K562 (cell line): ENCODE measurements around the gene GMDS. TPM values are rescaled to one million over a fixed set of nuclear protein-coding genes. Genes with fewer than 3 reads are reported as not detected.
A peak's percentile ranks its signal among the peaks of the same experiment; 100 is the strongest.

Source experiments
- ATAC-seq: fragments of 200-7000 bp; cut with Tn5 transposase; 3 replicates; pipeline ENCODE4 v1.9.1; 2020; ENCODE audit warnings: moderate library complexity
- BruUV-seq: library from RNA; stranded (reverse); fragments of 400-500 nt; replicated peaks from 2 replicates; lab custom pipeline; 2021; lab: Mats Ljungman, UMichigan
- CTCF ChIA-PET: fragments of 300-600 bp; formaldehyde crosslinking; extraction: SDS; loops from one replicate; lab custom pipeline; 2021; ENCODE audit warnings: low intra/inter-chr PET ratio; lab: Yijun Ruan, JAX
- POLR2A ChIA-PET: fragments of 300-600, 350-650 bp; sonication (Branson Sonifier 250); formaldehyde crosslinking; extraction: SDS; loops from one replicate; lab custom pipeline; 2021; ENCODE audit warnings: antibody characterized with exemption, inconsistent platforms; lab: Yijun Ruan, JAX
- DNase-seq, 4 experiments: peaks; one replicate each; pipeline versions ENCODE4 v3.0.0 to v3.0.0-alpha.2; 2011 to 2018; ENCODE audit warnings: low spot score in 3 of 4, mixed read lengths in 3 of 4; ENCODE audit errors: extremely low read depth in 1 of 4
- FAIRE-seq: peaks from 2 replicates; lab custom pipeline; 2011; peaks lifted over from hg19 to GRCh38; lab: Jason Lieb, UNC
- H2AFZ ChIP-seq: 2 replicates; pipeline ENCODE4 v1.6.0; 2011; ENCODE audit warnings: low read depth, low read length, control low read depth, inconsistent platforms
- H3K27ac ChIP-seq: fragments of 200-600 bp; 3 replicates; pipeline ENCODE4 v1.8.0; 2011; ENCODE audit warnings: low read depth, mild to moderate bottlenecking, control low read depth, inconsistent platforms, low read length, moderate library complexity, mixed read lengths; ENCODE audit errors: extremely low read depth
- H3K27me3 ChIP-seq, 2 experiments: fragments of 300-600 bp in 1 of 2; 2 replicates in 1 of 2; 3 replicates in 1 of 2; pipeline versions ENCODE4 v1.6.0 to v1.8.0; 2011; ENCODE audit warnings: inconsistent platforms in 2 of 2, low read length in 2 of 2, mild to moderate bottlenecking in 1 of 2, mixed read lengths in 1 of 2, moderate library complexity in 1 of 2; ENCODE audit not compliant: control insufficient read depth in 2 of 2, insufficient read depth in 2 of 2
- H3K36me3 ChIP-seq: fragments of 300-600 bp; 3 replicates; pipeline ENCODE4 v1.8.0; 2011; ENCODE audit warnings: mild to moderate bottlenecking, low read length, inconsistent platforms; ENCODE audit not compliant: control insufficient read depth, insufficient read depth
- H3K4me1 ChIP-seq, 2 experiments: fragments of 200-600 bp in 1 of 2; replicated peaks in 1 of 2; 2 replicates in 1 of 2; 3 replicates in 1 of 2; pipeline versions ENCODE4 v1.5.1 to v1.8.0; 2011; ENCODE audit warnings: inconsistent platforms in 2 of 2, low read length in 2 of 2, mild to moderate bottlenecking in 1 of 2, mixed read lengths in 1 of 2, moderate library complexity in 1 of 2; ENCODE audit not compliant: control insufficient read depth in 2 of 2, insufficient read depth in 2 of 2
- H3K4me2 ChIP-seq: 2 replicates; pipeline ENCODE4 v1.6.1; 2011; ENCODE audit warnings: low read length, control low read depth, inconsistent platforms, mixed read lengths; ENCODE audit not compliant: insufficient read depth
- H3K4me3 ChIP-seq: fragments of 200-600 bp; sonication (generic), shearing (Covaris generic); 2 replicates; pipeline ENCODE4 v1.5.1; 2016; ENCODE audit warnings: control low read depth, inconsistent platforms
- H3K79me2 ChIP-seq: fragments of 200-600 bp; 3 replicates; pipeline ENCODE4 v1.8.0; 2011; ENCODE audit warnings: low read length, inconsistent platforms; ENCODE audit not compliant: control insufficient read depth, insufficient read depth
- H3K9ac ChIP-seq, 2 experiments: 2 replicates each; pipeline versions ENCODE4 v1.6.0 to v1.6.1; 2011; ENCODE audit warnings: low read depth in 2 of 2, low read length in 2 of 2, control low read depth in 1 of 2, inconsistent platforms in 1 of 2, mild to moderate bottlenecking in 1 of 2, mixed read lengths in 1 of 2; ENCODE audit not compliant: insufficient read depth in 1 of 2
- H3K9me1 ChIP-seq: one replicate; pipeline ENCODE4 v1.6.0; 2011; ENCODE audit warnings: inconsistent platforms, mild to moderate bottlenecking, low read length, moderate library complexity; ENCODE audit not compliant: control insufficient read depth, insufficient read depth
- H3K9me3 ChIP-seq: replicated peaks from 2 replicates; pipeline ENCODE4 v1.5.1; 2011; ENCODE audit warnings: low read depth, low read length, inconsistent platforms; ENCODE audit not compliant: control insufficient read depth, insufficient read depth
- H4K20me1 ChIP-seq: replicated peaks from 2 replicates; pipeline ENCODE4 v1.6.1; 2011; ENCODE audit warnings: low read length, inconsistent platforms, mixed read lengths; ENCODE audit not compliant: control insufficient read depth, insufficient read depth
- CEBPB ChIP-seq: fragments of 450-650 bp; IDR thresholded peaks from 2 replicates; pipeline ENCODE4 v1.6.1; 2016; ENCODE audit warnings: missing genetic modification characterization, missing compliant biosample characterization
- CEBPG ChIP-seq, 3 experiments: fragments of 200-800 bp in 1 of 3; sonication (Bioruptor generic) in 1 of 3; sonication (generic) in 1 of 3; formaldehyde crosslinking in 1 of 3; IDR thresholded peaks in 2 of 3; conservative IDR thresholded peaks in 1 of 3; 2 replicates each; pipeline versions ENCODE4 v1.6.1 to v1.8.0; 2016 to 2022; ENCODE audit warnings: missing compliant biosample characterization in 2 of 3, missing genetic modification characterization in 2 of 3, mild to moderate bottlenecking in 1 of 3, missing genetic modification reagents in 1 of 3
- ZBTB34 ChIP-seq: fragments of 250-450 bp; sonication (Bioruptor Pico); IDR thresholded peaks from 2 replicates; pipeline ENCODE4 v1.8.0; 2021; ENCODE audit warnings: mild to moderate bottlenecking, moderate library complexity
- ZNF146 ChIP-seq: IDR thresholded peaks from one replicate; pipeline ENCODE4 v1.6.1; 2018; ENCODE audit warnings: missing compliant biosample characterization; ENCODE audit not compliant: unreplicated experiment
- WGBS: fragments of 100-300 bp; shearing (Covaris generic); methylation state at CpG from one replicate; pipeline ENCODE4 v1.1.6; 2016; ENCODE audit warnings: low coverage, mixed read lengths; ENCODE audit not compliant: insufficient coverage; ENCODE audit errors: missing lambda C conversion rate; 5-methylcytosine and 5-hydroxymethylcytosine counted together
- in situ Hi-C: fragments of 300-500 bp; cut with MboI; formaldehyde crosslinking; loops from 4 replicates; pipeline ENCODE4 v1.15.0; 2018; ENCODE audit warnings: inconsistent platforms, mixed read lengths
- intact Hi-C: fragments of 100-400 bp; cut with micrococcal nuclease; formaldehyde crosslinking; loops from 2 replicates; pipeline ENCODE4 v1.14.2; 2022
- polyA plus RNA-seq, 8 experiments: library from polyadenylated mRNA; depleted of rRNA in 4 of 8; stranded (reverse) in 5 of 8; unstranded in 3 of 8; fragments of >200 nt; fragmentation: Nextera tagmentation in 2 of 8; fragmentation: Illumina TruSeq in 1 of 8; extraction: Ambion mirVana in 2 of 8; extraction: Trizol in 1 of 8; gene quantifications; 2 replicates each; pipeline versions ENCODE4 v1.2.1 to v1.2.3, GENCODE V29; 2011 to 2014; ENCODE audit warnings: inconsistent platforms in 1 of 8, missing spikeins in 1 of 8
- total RNA-seq, 7 experiments: library from RNA; depleted of rRNA in 6 of 7; stranded (reverse); fragments of >200 nt in 6 of 7; fragmentation: Illumina TruSeq in 2 of 7; extraction: Trizol in 2 of 7; gene quantifications; 2 replicates each; pipeline versions ENCODE4 v1.2.1 to v1.2.3, GENCODE V29; 2011 to 2021; ENCODE audit warnings: low replicate concordance in 1 of 7

GMDS gene
- total and polyA plus RNA-seq, 9 of the 15 experiments (the other 6 are each of a cell fraction or from before 2014, with no cell fraction given) = 0.48 to 31.8 (median 13.4) TPM

- Histone ChIP-seq H2AFZ (no peak overlapping the region), H3K4me1 (no peaks in the 10 kb centered on the region), H3K27ac (no peak overlapping the region), H3K79me2 (no peaks in the 10 kb centered on the region), H3K27me3 (peaks cover 0 to 7% of the 10 kb centered on the region in 2 experiments; a peak in 1 of 5 replicates), H3K9me3 (no peaks in the 10 kb centered on the region), H3K4me3 (no peak overlapping the region), H3K36me3 (no peaks in the 10 kb centered on the region), H3K9me1 (no peaks in the 10 kb centered on the region), H3K4me2 (no peak overlapping the region), H3K9ac (no peak overlapping the region), H4K20me1 (no peaks in the 10 kb centered on the region)
- in situ Hi-C loops (no loop called here), intact Hi-C loops (no loop called here)
- ChIA-PET CTCF (no interaction called here), POLR2A (interaction anchor here (0.6 kb wide), 1 partner anchor 172 kb away, joined by 3 read pairs; no protein-coding TSS in a partner anchor)
- 33% methylated on average over 2 of the region's 2 CpGs for WGBS
- TF ChIP-seq ZBTB34 (CRISPR knock-in tag) = no peak
- TF ChIP-seq ZNF146 (CRISPR knock-in tag) = no peak
- TF ChIP-seq CEBPB (tag) = peak; percentile 25; the same call in 1 of the 2 replicates
- no peak for TF ChIP-seq CEBPG (CRISPR knock-in tag; IDR thresholded peaks at IDR 0.05)
- TF ChIP-seq CEBPG (tag; conservative IDR thresholded peaks at IDR 0.05 in 1 of 2, IDR thresholded peaks at IDR 0.05 in 1 of 2) = peak; percentile 27 to 66
- FAIRE-seq (no peak), DNase-seq (no peak), ATAC-seq (no peak)
- no TSS peak for BruUV-seq
Observed at GRCh38 chr6:1949538-1949937, 295.9 kb downstream of the GMDS start.
